Measurements from ENCODE around the gene NAP1L2. TPM values are rescaled to one million over a fixed set of nuclear protein-coding genes. Genes with fewer than 3 reads are reported as not detected.

Gene NAP1L2
- total and polyA plus RNA-seq, 4 donors = 0.17 to 0.91 TPM; not detected in 2

Other genes starting within 250 kb of the NAP1L2 start
- not detected for gene PABPC1L2B, start 211.9 kb downstream of the NAP1L2 start, total RNA-seq
- gene PABPC1L2B, start 211.9 kb downstream of the NAP1L2 start, polyA plus RNA-seq = not detected
- not detected for gene PABPC1L2A, start 135.3 kb downstream of the NAP1L2 start, total RNA-seq
- not detected for gene PABPC1L2A, start 135.3 kb downstream of the NAP1L2 start, polyA plus RNA-seq
- not detected for gene CDX4, start 232.2 kb upstream of the NAP1L2 start, total RNA-seq
- not detected for gene CDX4, start 232.2 kb upstream of the NAP1L2 start, polyA plus RNA-seq